Fibroblast of pulmonary artery (primary cell): ENCODE results near the gene MYRIP.

Source experiments
- DNase-seq: peaks from one replicate; pipeline ENCODE4 v3.0.0-alpha.2; 2010; ENCODE audit warnings: low read depth
- H3K4me3 ChIP-seq: replicated peaks from 2 replicates; pipeline ENCODE4 v1.5.1; 2011; ENCODE audit warnings: low read depth, mild to moderate bottlenecking, control low read depth, low read length, moderate library complexity
- CTCF ChIP-seq: IDR thresholded peaks from 2 replicates; pipeline ENCODE4 v1.5.1; 2011; ENCODE audit warnings: mild to moderate bottlenecking, control low read depth, low read length, inconsistent platforms; ENCODE audit errors: missing control alignments

Gene MYRIP

DNA sequence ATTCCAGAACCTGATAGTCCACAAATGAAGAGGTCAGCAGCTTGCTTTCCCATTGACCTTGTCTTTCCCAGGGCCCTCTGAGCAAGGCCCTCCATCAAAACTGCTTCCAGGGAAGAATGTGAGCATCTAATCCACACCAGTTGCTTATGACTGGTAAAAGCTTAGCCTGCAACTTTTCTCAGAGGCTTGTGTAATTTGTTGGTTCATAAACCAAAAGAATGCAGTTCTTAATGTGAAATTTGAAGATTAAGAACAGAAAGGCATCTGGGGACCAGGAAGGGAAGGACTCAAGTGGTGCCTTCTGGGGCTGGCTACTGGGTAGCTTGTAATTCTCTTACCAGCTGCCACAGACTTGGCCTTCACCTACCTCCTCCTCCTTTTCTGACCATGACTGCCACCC is 439.2 kb downstream of the MYRIP start:
- no peak for DNase-seq
- H3K4me3 ChIP-seq = no peak overlapping the region
- no peak for TF ChIP-seq CTCF

DNA sequence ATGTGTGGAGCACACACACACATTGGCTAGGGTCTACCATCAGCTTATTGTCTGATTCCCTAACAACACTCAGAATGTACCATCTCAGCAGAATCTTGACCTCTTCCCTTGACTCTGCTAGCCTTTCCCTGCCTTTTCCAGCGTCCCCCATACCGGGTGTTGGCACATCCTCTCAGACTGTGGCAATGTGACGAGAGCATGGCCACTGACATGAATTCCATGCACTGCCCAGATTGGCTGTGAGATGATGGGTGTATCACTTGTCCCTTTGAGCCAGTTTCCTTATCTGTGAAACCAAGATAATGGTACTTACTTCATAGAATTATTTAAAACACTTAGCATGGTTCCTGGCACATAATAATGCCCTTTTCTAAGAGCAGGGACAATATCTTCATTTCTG is 439.8 kb downstream of the MYRIP start:
- H3K4me3 ChIP-seq = no peak overlapping the region
- no peak for TF ChIP-seq CTCF
- DNase-seq = no peak

DNA sequence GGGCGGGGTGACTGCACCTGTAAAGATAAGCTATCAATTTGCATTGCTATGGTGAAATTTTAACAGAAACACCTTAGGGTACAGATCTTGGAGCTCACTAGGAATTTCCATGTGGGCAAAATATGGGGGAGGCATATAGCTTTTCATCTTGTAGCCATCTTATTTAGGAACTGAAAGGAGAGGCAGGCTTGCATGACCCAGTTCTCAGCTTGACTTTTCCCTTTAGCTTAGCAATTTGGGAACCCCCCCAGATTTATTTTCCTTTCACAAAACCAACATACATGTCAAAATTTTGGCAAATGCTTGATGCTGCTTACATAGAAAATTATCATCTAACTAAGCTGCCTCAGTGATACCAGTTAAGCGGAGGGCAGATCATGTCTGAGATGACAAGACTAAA is 445.1 kb downstream of the MYRIP start:
- DNase-seq = no peak
- no peak for TF ChIP-seq CTCF
- H3K4me3 ChIP-seq = no peak overlapping the region

GRCh38 chr3:40254891-40255290 is 445.5 kb downstream of the MYRIP start:
- no peak for TF ChIP-seq CTCF
- H3K4me3 ChIP-seq = no peak overlapping the region
- no peak for DNase-seq

GRCh38 chr3:40255532-40255931 is 446.1 kb downstream of the MYRIP start:
- no peak for DNase-seq
- TF ChIP-seq CTCF = no peak
- no peak overlapping the region for H3K4me3 ChIP-seq

DNA sequence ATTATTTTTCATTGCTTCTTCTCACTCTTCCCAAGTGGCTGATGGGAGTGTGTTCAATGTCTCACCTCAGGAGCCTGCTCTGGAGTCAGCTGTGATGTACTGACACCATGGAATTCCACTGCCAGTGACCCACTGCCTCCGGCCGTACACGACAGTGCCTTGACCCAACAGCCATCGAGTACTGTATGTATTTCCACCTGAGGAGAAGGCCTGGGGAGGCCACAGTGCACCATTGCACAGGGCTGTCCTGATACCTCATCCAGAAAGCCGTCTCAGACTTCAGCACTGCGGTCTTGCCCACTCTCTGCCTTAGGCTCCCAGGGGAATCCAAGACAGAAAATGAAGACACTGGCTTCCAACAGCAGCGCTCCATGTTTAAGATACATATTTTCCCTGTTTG is 448.7 kb downstream of the MYRIP start:
- no peak for TF ChIP-seq CTCF
- DNase-seq = no peak
- H3K4me3 ChIP-seq = no peak overlapping the region

GRCh38 chr3:40258555-40258954 is 449.1 kb downstream of the MYRIP start:
- peak; percentile 14 for DNase-seq
- no peak for TF ChIP-seq CTCF
- no peak overlapping the region for H3K4me3 ChIP-seq
